LNCaP clone FGC (cell line): ENCODE data around the gene INPP4B.

ENCODE experiments used
- DNase-seq: peaks from one replicate; pipeline ENCODE4 v3.0.0-alpha.2; 2011; ENCODE audit warnings: low read depth
- H3K4me3 ChIP-seq: 2 replicates; pipeline ENCODE4 v1.5.1; 2011; ENCODE audit warnings: mild to moderate bottlenecking, low read depth, low read length, control low read depth
- CTCF ChIP-seq: IDR thresholded peaks from 2 replicates; pipeline ENCODE4 v1.5.1; 2012; ENCODE audit warnings: mild to moderate bottlenecking; ENCODE audit not compliant: control insufficient read depth, insufficient read depth; ENCODE audit errors: extremely low read depth

INPP4B gene

DNA sequence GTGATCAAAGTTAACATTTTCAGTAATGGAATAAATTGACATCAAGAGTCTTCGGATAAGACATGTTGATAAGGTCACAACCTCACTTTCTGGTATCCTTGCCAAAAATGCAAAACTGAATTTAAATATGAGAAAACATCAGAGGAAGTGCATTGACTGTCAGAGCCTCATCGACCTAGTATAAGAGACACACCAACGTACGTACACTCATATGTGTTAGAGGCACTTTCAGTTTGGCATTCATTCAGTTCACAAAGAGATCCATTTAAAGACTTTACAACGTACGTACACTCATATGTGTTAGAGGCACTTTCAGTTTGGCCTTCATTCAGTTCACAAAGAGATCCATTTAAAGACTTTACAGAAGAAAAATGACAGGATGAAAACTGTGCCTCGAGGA is 280.3 kb downstream of the INPP4B start:
- no peak for DNase-seq
- no peak for TF ChIP-seq CTCF
- no peak overlapping the region for H3K4me3 ChIP-seq

DNA sequence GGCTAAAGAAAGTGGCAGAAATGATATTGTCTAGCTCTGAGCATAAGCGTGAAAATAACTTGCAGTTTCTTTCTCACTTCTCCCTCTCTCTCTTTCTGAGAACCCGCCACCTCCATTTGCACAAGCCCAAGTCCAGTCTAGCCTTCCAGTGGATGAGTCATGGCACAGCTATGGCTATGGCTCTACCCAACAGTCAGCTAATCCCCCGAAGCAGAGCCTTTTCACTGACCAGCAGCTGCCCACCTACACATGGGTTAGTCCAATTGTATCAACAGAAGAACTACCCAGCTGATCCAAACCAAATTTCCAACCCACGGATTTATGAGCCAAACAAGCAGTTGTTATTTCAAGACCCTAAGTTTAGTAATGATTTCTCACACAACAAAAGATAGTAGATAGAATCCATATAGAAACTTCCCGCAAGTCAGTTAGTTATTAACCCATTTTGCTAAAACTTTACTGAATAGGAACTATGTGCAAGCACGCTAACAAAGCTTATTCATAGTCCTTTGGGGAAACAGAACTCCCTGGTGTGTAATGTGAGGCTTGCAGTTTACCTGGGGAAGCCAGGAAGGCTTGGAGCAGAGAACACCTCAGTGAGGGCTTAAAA is 282.3 kb downstream of the INPP4B start:
- no peak for DNase-seq
- TF ChIP-seq CTCF: no peak
- H3K4me3 ChIP-seq: no peak overlapping the region

- DNase-seq: no peak
- H3K4me3 ChIP-seq: no peak overlapping the region
- no peak for TF ChIP-seq CTCF
Observed at GRCh38 chr4:142559986-142560385, 286.1 kb downstream of the INPP4B start.

DNA sequence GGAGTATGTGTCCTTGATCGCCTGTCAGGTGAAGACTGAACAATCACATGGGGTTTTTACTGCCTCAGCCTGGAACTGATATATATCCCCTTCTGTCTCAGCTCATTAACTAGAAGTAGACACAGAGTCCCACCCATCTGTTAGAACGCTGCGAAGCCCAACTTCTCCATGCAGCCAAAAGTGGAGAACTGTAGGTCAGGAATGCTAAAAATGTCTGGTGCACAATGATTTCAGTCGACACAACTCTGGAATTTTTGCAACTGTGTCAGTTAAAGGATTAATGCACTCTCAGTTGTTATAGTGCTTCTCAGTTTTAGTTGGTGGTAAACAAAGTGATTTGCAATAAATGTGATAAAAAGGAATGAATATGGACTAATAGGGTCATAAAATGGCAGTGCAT is 287.2 kb downstream of the INPP4B start:
- DNase-seq: no peak
- no peak overlapping the region for H3K4me3 ChIP-seq
- TF ChIP-seq CTCF: no peak

DNA sequence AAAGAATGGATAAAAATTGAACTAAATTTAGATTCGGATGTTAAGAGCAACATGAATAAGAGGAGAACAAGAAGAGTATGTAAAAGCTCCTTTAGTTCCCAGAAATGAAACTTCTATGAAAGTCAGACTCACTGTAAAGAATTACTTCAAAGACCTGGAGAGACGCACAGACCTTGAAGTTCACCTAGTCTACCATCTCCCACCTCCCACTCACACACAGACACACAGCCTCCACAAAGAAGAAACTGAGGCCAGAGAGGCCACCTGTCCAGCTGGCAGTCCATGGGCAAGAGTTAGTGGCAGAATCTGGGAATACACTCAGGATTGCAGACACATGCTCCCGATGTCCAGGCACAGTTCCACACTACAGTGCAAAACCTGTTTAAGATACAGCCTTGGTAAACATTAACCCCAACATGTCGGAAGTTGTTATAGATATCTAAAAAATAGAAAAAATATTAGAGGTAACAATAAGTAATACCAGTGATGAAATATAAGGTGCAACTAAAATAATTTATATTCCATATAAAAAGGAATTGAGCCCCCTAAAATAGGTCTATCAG is 288.8 kb downstream of the INPP4B start:
- no peak overlapping the region for H3K4me3 ChIP-seq
- TF ChIP-seq CTCF: no peak
- DNase-seq: no peak

- no peak overlapping the region for H3K4me3 ChIP-seq
- no peak for TF ChIP-seq CTCF
- no peak for DNase-seq
Observed at GRCh38 chr4:142556570-142557238, 289.4 kb downstream of the INPP4B start.
